Ovary (tissue), 3 donors: ENCODE results near the gene PER2.

ENCODE experiments used
- EP300 ChIP-seq: sonication (generic); formaldehyde crosslinking; IDR thresholded peaks from one replicate; pipeline ENCODE4 v1.6.1; 2017; ENCODE audit warnings: antibody characterized with exemption
- POLR2A ChIP-seq: fragments of 450-650 bp; IDR thresholded peaks from one replicate; pipeline ENCODE4 v1.6.1; 2017; ENCODE audit warnings: antibody characterized with exemption, mild to moderate bottlenecking, moderate library complexity
- TF ChIP-seq, protein P1 (sequence below), 3 donors: fragments of 450-650 bp in 2 of 3; fragments of 200-600 bp in 1 of 3; IDR thresholded peaks; one replicate each; pipeline versions ENCODE4 v1.5.1 to v1.8.0; 2016 to 2022; ENCODE audit warnings: antibody characterized with exemption in 3 of 3, mild to moderate bottlenecking in 1 of 3
- donor health status: DM: no; HTN: no; CAD: no.

DNA sequence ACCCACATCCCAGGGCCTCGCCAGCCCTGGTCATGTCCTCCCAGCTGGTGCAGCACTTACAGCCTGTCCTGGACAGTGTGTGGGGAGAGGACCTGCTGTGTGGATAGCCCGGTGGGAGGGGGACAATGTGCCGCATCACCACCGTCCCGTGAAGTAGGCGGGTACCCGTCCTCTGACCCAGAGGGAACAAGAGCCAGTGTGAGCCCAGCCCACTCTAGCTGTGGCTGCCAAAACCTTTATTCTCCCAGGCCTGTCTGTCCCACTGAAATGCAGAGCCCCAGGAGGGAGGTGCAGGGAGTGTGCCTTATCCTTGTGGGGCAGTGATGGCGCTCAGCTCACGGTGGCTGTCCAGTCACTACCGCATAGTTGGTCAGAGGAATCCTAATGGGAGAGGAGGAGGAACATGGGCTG is 33.6 kb upstream of the PER2 start:
- TF ChIP-seq, protein P1, sequence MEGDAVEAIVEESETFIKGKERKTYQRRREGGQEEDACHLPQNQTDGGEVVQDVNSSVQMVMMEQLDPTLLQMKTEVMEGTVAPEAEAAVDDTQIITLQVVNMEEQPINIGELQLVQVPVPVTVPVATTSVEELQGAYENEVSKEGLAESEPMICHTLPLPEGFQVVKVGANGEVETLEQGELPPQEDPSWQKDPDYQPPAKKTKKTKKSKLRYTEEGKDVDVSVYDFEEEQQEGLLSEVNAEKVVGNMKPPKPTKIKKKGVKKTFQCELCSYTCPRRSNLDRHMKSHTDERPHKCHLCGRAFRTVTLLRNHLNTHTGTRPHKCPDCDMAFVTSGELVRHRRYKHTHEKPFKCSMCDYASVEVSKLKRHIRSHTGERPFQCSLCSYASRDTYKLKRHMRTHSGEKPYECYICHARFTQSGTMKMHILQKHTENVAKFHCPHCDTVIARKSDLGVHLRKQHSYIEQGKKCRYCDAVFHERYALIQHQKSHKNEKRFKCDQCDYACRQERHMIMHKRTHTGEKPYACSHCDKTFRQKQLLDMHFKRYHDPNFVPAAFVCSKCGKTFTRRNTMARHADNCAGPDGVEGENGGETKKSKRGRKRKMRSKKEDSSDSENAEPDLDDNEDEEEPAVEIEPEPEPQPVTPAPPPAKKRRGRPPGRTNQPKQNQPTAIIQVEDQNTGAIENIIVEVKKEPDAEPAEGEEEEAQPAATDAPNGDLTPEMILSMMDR (IDR thresholded peaks at IDR 0.05): no peak
- TF ChIP-seq EP300: no peak
- TF ChIP-seq POLR2A: no peak
